SU-DHL-6 (cell line): Measurements from ENCODE around the gene GRIA3.

ENCODE experiments used
- H2AFZ ChIP-seq: fragments of 200-600 bp; sonication (generic); 2 replicates; pipeline ENCODE4 v1.6.1; 2014; ENCODE audit warnings: low read depth, mild to moderate bottlenecking, moderate library complexity, mixed read lengths, antibody characterized with exemption, low read length; ENCODE audit not compliant: severe bottlenecking
- H3F3A ChIP-seq: fragments of 200-600 bp; shearing (Covaris generic); 2 replicates; pipeline ENCODE4 v1.6.0; 2016; ENCODE audit warnings: antibody characterized with exemption, mild to moderate bottlenecking; ENCODE audit not compliant: insufficient read depth
- H3K27ac ChIP-seq: fragments of 200-600 bp; sonication (generic); 2 replicates; pipeline ENCODE4 v1.5.1; 2016; ENCODE audit warnings: low read depth, mild to moderate bottlenecking, low read length, moderate library complexity, mixed read lengths
- H3K27me3 ChIP-seq: fragments of 200-600 bp; sonication (generic), shearing (Covaris generic); 2 replicates; pipeline ENCODE4 v1.6.0; 2014; ENCODE audit warnings: mild to moderate bottlenecking, low read length
- H3K36me3 ChIP-seq: fragments of 200-600 bp; sonication (generic); 2 replicates; pipeline ENCODE4 v1.6.1; 2014; ENCODE audit warnings: mild to moderate bottlenecking, low read length, mixed read lengths
- H3K4me2 ChIP-seq: fragments of 300-600, 200-600 bp; shearing (Covaris generic), sonication (generic); 2 replicates; pipeline ENCODE4 v1.6.0; 2014; ENCODE audit warnings: low read length, low read depth, mild to moderate bottlenecking; ENCODE audit not compliant: poor library complexity, severe bottlenecking
- H3K4me3 ChIP-seq: fragments of 200-600 bp; sonication (generic); 2 replicates; pipeline ENCODE4 v1.5.1; 2014; ENCODE audit warnings: antibody characterized with exemption, low read length, mild to moderate bottlenecking, mixed read lengths; ENCODE audit not compliant: insufficient read depth, poor library complexity, severe bottlenecking
- H3K79me2 ChIP-seq: fragments of 200-600 bp; sonication (generic); 2 replicates; pipeline ENCODE4 v1.6.1; 2014; ENCODE audit warnings: mild to moderate bottlenecking, low read length, moderate library complexity; ENCODE audit not compliant: insufficient read depth
- H3K9ac ChIP-seq: fragments of 200-600 bp; sonication (generic); 2 replicates; pipeline ENCODE4 v1.7.0; 2014; ENCODE audit warnings: mild to moderate bottlenecking, low read length
- H3K9me2 ChIP-seq: fragments of 200-600 bp; sonication (generic); replicated peaks from 2 replicates; pipeline ENCODE4 v1.6.1; 2014; ENCODE audit warnings: low read length; ENCODE audit not compliant: insufficient read depth
- H3K9me3 ChIP-seq: fragments of 200-600 bp; sonication (generic); 2 replicates; pipeline ENCODE4 v1.6.1; 2014; ENCODE audit warnings: low read length, mixed read lengths; ENCODE audit not compliant: insufficient read depth
- H4K20me1 ChIP-seq: fragments of 200-600 bp; sonication (generic); 2 replicates; pipeline ENCODE4 v1.6.1; 2014; ENCODE audit warnings: low read depth, mild to moderate bottlenecking, antibody characterized with exemption, low read length, moderate library complexity, mixed read lengths
- EZH2phosphoT487 ChIP-seq: fragments of 200-600 bp; sonication (generic), shearing (Covaris generic); conservative IDR thresholded peaks from 2 replicates; pipeline ENCODE4 v1.6.1; 2018; ENCODE audit warnings: mild to moderate bottlenecking, antibody characterized with exemption, low read length, moderate library complexity, mixed read lengths
- TF ChIP-seq, protein P1 (sequence below): fragments of 200-600 bp; sonication (generic); IDR thresholded peaks from one replicate; pipeline ENCODE4 v1.5.1; 2017; ENCODE audit warnings: antibody characterized with exemption, mild to moderate bottlenecking, low read length, moderate library complexity; ENCODE audit not compliant: insufficient read depth, poor library complexity, severe bottlenecking

The GRIA3 gene

DNA sequence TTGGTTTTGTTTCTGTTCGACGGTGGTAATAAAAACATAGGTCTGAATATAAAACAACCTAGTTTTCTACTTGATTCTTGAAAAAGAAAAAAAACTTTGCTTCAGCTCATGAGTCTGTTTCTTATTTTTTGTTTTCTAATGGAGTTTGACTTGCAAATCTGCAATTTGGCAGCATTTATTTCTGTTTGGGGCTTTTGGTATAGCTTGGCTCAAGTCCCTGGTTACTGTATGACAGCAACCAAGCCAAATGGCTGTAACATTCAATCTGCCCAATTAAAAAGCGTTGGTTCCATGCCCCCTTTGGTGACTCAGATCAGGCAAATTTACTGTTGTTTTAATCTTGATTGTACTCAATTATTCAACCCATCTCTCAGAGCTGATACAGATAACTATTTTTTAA lies 263.4 kb downstream of the GRIA3 start:
- H3K9me2 ChIP-seq = no peaks in the 10 kb centered on the region
- H3K27me3 ChIP-seq = no peaks in the 10 kb centered on the region
- H3K4me2 ChIP-seq = no peak overlapping the region
- H3F3A ChIP-seq = no peaks in the 10 kb centered on the region
- no peaks in the 10 kb centered on the region for H3K79me2 ChIP-seq
- H3K36me3 ChIP-seq = no peaks in the 10 kb centered on the region
- H3K27ac ChIP-seq = no peak overlapping the region
- no peak overlapping the region for H3K4me3 ChIP-seq
- no peak overlapping the region for H2AFZ ChIP-seq
- H3K9me3 ChIP-seq = no peaks in the 10 kb centered on the region
- H4K20me1 ChIP-seq = no peaks in the 10 kb centered on the region
- TF ChIP-seq, protein P1, sequence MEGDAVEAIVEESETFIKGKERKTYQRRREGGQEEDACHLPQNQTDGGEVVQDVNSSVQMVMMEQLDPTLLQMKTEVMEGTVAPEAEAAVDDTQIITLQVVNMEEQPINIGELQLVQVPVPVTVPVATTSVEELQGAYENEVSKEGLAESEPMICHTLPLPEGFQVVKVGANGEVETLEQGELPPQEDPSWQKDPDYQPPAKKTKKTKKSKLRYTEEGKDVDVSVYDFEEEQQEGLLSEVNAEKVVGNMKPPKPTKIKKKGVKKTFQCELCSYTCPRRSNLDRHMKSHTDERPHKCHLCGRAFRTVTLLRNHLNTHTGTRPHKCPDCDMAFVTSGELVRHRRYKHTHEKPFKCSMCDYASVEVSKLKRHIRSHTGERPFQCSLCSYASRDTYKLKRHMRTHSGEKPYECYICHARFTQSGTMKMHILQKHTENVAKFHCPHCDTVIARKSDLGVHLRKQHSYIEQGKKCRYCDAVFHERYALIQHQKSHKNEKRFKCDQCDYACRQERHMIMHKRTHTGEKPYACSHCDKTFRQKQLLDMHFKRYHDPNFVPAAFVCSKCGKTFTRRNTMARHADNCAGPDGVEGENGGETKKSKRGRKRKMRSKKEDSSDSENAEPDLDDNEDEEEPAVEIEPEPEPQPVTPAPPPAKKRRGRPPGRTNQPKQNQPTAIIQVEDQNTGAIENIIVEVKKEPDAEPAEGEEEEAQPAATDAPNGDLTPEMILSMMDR = no peak
- no peak for TF ChIP-seq EZH2phosphoT487
- H3K9ac ChIP-seq = no peak overlapping the region

DNA sequence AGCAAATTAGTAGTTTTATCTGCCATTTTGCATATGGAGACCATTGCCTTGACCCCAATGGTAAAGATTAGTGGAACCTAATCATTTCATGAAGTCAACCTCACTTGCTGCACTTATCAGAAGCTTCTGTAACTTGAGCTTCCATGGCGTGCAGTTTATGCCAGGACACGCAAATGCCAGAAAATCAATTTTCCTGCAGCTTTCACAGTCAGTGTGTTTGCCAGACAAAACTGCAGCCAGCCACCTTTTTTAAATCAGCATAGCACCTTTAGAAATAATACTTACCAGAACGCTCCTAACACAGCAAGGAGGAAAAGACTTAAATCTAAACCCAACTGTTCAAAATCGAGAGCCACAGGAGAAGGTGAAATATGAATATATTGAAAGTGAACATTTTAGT lies 265.3 kb downstream of the GRIA3 start:
- Histone ChIP-seq H3F3A (no peaks in the 10 kb centered on the region), H4K20me1 (no peaks in the 10 kb centered on the region), H3K27ac (no peak overlapping the region), H3K9me3 (no peaks in the 10 kb centered on the region), H3K27me3 (no peaks in the 10 kb centered on the region), H3K79me2 (no peaks in the 10 kb centered on the region), H3K9ac (no peak overlapping the region), H3K9me2 (no peaks in the 10 kb centered on the region), H3K4me3 (no peak overlapping the region), H3K4me2 (no peak overlapping the region), H3K36me3 (no peaks in the 10 kb centered on the region), H2AFZ (no peak overlapping the region)
- TF ChIP-seq EZH2phosphoT487 = no peak
- TF ChIP-seq, protein P1 = no peak

DNA sequence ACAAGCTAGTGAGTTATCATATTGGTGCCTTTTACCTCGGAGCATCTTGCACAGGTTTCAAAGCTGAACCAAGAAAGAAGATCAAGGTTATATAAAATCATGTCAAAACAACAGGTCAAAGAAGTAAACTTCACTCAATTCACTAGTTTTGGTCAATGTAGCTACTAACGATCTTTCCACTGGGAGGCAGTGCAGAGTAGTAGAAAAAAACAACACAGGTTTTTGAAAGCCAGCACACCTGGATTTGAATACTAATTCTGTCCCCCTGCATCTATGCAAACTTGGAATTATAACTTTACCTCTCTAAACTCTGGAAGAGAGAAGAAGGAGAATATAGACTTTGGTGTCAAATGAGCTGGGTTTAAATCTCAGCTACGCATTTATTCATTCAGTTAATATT lies 266.1 kb downstream of the GRIA3 start:
- Histone ChIP-seq H3K27me3 (no peaks in the 10 kb centered on the region), H3K79me2 (no peaks in the 10 kb centered on the region), H3K9me2 (no peaks in the 10 kb centered on the region), H3K36me3 (no peaks in the 10 kb centered on the region), H3F3A (no peaks in the 10 kb centered on the region), H3K4me2 (no peak overlapping the region), H2AFZ (no peak overlapping the region), H4K20me1 (no peaks in the 10 kb centered on the region), H3K4me3 (no peak overlapping the region), H3K27ac (no peak overlapping the region), H3K9me3 (no peaks in the 10 kb centered on the region), H3K9ac (no peak overlapping the region)
- TF ChIP-seq, protein P1 = no peak
- no peak for TF ChIP-seq EZH2phosphoT487
